ENCODE measurements around the gene ZNF180.
"Not testable (repeated sequence)": the region's sequence is repeated elsewhere in the genome, so short reads cannot be mapped to it uniquely, and the experiment has no call there.

The ZNF180 gene

GRCh38 chr19:44496711-44497110 lies 3.6 kb downstream of the ZNF180 start:
- DNase-seq = no peak

DNA sequence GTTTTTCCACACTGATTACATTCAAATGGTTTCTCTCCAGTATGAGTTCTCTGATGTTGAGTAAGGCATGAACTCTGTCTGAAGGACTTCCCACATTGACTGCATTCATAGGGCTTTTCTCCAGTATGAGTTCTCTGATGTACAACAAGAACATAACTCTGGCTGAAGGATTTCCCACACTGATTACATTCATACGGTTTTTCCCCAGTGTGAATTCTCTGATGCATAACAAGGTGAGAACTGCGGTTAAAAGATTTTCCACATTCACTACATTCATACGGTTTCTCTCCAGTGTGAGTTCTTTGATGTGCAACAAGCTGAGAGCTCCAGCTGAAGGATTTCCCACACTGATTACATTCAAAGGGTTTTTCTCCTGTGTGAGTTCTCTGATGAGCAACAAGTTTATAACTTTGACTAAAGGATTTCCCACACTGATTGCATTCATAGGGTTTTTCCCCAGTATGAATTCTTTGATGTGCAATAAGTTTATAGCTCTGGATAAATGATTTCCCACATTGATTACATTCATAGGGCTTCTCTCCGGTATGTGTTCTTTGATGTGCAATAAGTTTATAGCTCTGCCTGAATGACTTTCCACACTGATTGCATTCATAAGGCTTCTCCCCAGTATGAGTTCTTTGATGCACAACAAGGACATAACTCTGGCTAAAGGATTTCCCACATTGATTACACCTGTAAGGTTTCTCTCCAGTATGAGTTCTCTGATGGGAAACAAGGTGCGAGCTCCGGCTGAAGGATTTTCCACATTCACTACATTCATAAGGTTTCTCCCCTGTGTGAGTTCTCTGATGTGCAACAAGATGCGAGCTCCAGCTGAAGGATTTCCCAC lies 23.5 kb downstream of the ZNF180 start:
- DNase-seq = peak; percentile 5

GRCh38 chr19:44468730-44469129 lies 31.6 kb downstream of the ZNF180 start:
- DNase-seq = not testable (repeated sequence)

DNA sequence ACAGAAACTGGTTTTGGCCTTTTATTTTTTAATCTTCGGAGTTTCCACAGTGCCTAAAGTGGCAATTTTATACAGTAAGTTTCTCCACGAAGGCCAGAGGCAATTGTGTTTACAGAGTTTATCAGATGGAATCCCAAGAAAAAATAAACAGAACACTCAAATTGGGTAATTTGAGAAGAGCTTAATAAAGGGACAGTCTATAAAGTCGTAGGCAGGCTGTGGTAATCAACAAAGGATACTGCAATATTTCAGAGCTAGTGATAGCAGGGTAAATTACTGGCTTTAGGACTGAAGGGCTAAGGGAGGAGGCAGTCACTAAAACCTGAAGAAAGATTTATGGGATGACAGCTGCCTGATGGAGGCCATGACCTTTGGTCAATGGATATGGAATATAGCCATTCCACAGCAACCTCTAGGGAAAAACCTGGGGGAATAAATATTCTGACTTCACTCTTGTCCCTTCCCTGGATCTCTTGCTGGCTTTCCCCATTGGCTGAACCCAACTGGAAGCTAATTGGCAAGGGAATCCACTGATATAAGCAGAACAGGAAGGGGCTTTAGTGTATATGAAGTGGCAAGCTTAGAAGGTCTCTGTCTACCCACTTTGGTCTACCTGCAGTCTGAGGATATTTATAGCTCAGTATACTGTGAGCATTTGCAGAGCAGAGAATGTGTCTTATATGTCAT lies 37.6 kb downstream of the ZNF180 start:
- DNase-seq = not testable (repeated sequence)

- DNase-seq = not testable (repeated sequence)
Measured at GRCh38 chr19:44456016-44456415, 44.3 kb downstream of the ZNF180 start.

- DNase-seq = no peak
Measured at GRCh38 chr19:44455100-44455499, 45.2 kb downstream of the ZNF180 start.

GRCh38 chr19:44452367-44452766 lies 48.0 kb downstream of the ZNF180 start:
- no peak for DNase-seq

DNA sequence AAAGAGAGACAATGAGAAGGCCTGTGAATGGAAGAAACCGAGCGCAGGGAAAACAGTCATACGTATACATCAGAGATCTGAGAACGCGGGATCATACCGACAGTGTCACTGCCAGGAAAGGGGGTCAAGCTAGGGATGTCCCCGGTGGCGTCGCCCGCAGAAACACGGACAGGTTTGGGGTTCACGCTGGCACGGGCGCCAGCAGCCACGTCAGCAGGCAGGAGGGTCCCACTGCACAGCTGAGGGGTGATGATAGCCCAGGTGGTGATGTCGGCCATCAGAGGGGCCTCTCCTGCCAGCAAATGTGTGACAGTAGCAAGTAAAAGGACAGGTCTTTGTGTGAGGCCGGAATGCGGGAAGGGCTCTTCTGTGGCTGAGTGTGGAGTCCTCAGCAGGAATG lies 48.6 kb downstream of the ZNF180 start:
- no peak for DNase-seq

DNA sequence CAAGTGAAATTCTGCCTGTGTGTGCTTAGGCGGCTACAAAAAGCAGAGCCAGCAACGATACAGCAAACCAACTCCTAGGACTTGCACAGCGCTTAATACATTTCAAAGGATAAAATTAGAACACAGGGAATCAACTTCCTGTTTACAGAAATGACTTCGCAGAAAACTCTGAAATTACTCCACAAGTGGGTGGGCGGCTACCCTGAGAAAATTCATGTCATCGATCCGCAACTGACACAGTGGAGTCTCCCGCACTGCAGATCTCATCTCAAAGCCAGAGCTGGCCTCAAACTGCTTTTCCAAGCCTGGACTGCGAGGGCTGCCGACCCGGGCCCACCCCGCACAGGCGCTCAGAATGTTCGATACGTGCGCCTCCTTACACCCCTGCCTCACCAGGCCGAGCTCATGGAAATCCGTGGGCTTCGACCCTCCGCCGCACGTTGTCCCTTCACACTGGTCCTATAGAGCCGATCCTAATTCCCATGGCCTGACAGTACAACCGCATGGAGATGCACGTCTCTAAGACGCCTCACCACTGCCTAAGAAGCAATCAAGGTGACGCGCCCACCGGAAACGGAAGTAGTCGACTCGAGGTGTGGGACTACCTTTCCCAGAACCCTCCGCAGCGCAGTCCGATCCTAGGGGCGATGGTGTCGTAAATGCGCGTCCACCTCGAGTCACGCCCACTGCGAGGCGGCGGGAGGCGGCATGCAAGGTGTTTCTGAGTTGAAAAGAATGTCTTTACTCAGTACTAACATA lies 52.2 kb downstream of the ZNF180 start, which contains the start of gene ZNF229:
TSS of gene ZNF229 (minus strand) at position 557 of the 759 bp plus-strand sequence. CDS start 5,625 bp downstream, outside the sequence.
- DNase-seq = peak; percentile 95

DNA sequence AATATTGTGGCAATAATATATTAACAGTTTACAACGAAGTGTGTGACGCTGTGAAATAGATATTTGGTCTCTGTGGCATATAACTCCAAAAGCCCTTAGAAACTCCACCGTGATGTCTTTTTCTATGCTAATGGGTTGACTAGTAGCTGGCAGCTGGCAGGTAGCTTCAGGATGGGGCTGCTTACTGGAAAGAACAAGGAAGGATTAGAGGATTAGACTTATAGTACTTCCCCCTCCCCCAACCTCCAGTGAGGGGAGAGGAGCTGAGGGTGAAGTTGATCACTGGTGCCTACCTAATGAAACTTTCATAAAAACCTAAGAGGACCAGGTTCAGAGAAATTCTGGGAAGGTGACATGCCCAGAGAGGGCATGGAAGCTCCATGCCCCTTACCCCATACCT lies 61.9 kb downstream of the ZNF180 start:
- no peak for DNase-seq

DNA sequence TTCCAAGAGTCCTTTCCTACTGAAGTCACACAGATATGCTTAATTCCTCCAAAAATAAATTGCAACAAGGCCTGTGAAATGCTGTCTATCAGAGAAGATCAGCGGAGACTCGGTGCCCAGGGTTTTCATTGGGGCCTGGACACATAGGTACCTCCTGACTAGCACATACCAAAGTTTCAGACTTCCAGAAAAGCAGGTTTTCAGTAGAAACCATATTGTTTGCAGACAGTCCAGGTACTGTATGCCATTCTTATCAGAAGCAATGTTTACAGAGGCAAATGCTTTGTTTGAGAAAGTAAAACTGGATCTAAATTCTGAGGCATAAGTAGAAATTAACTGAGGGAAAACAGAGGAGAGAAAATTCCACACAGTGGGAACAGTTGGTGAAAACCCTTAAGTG lies 64.9 kb downstream of the ZNF180 start:
- DNase-seq = no peak

DNA sequence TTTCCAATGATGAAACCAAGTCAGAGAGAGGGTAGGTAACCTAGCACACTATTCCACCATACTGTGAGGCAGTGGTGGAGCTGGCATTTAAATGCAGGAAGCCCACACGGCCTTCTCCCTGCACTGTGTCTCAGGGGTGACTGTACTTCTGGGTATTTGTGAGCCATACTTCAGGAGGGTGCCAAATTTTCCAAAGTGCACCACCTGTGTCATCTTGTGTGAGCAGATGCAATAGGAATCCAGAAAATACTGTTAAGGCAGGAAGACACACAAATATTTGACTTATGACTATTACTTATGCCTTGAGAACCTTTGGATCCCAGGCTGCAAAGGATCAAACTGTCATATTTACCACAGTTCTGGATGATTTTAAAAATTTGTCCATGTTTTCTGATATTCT lies 69.4 kb downstream of the ZNF180 start:
- no peak for DNase-seq
